Motor neuron (in vitro differentiated cells): ENCODE data around the gene HELT. TPM values are rescaled to one million over a fixed set of nuclear protein-coding genes. Genes with fewer than 3 reads are reported as not detected.
"Not testable (repeated sequence)": the region's sequence is repeated elsewhere in the genome, so short reads cannot be mapped to it uniquely, and the experiment has no call there.

ENCODE experiments used
- ATAC-seq, 8 experiments: fragments of 200-7000 bp; cut with Tn5 transposase; replicated peaks in 6 of 8; 2 replicates each; pipeline ENCODE4 v1.8.0; 2021; ENCODE audit warnings: mild to moderate bottlenecking in 8 of 8, moderate library complexity in 8 of 8
- H3K27ac ChIP-seq, 2 donors: fragments of 250-450 bp; sonication (Bioruptor Pico); 2 replicates each; pipeline ENCODE4 v1.9.0; 2021; ENCODE audit warnings: antibody characterized with exemption in 2 of 2, mild to moderate bottlenecking in 2 of 2, moderate library complexity in 1 of 2
- H3K4me1 ChIP-seq, 2 donors: fragments of 250-450 bp; sonication (Bioruptor Pico); replicated peaks in 1 of 2; 2 replicates each; pipeline ENCODE4 v1.6.1; 2021; ENCODE audit warnings: antibody characterized with exemption in 2 of 2, mild to moderate bottlenecking in 2 of 2, moderate library complexity in 1 of 2
- H3K4me3 ChIP-seq, 5 donors: fragments of 250-450 bp; sonication (Bioruptor Pico); 2 replicates each; pipeline ENCODE4 v1.9.0; 2021; ENCODE audit warnings: antibody characterized with exemption in 5 of 5, mild to moderate bottlenecking in 5 of 5, moderate library complexity in 4 of 5
- WGBS, 10 experiments: fragments of 450-650 bp; shearing (Covaris generic); methylation state at CpG; one replicate each; pipeline ENCODE4 v1.0.0; 2022; 5-methylcytosine and 5-hydroxymethylcytosine counted together
- in situ Hi-C, 9 experiments: fragments of 400-800 bp; cut with MboI; loops; one replicate each; pipeline ENCODE4 v1.15.0; 2021; ENCODE audit warnings: low sequenced_read_pairs in 9 of 9, low pct_unique_long_range_greater_than_20kb in 2 of 9; ENCODE audit not compliant: unreplicated experiment in 9 of 9
- total RNA-seq, 8 experiments: library from RNA; unstranded; fragments of 300-600 nt; gene quantifications; 2 replicates each; pipeline versions ENCODE4 v1.2.3 to v1.2.4, GENCODE V29; 2022

HELT gene
- total RNA-seq, 8 experiments from 2014 or later = not detected

- in situ Hi-C loops = loop anchor here in 1 of 9 experiments (25.0 kb wide), 1 partner anchor 89 kb away; no protein-coding TSS in a partner anchor
- Histone ChIP-seq H3K27ac (no peak overlapping the region), H3K4me3 (no peak overlapping the region), H3K4me1 (peaks cover 25 to 36% of the 10 kb centered on the region in 2 donors)
- WGBS, 10 experiments = 6 to 64% (median 16%) methylated on average over 1 to 8 of the region's 9 CpGs; no CpG with 5 or more reads in 2 of the 10 experiments
- peak in 1 of 8 experiments; percentile 43 for ATAC-seq
Observed at GRCh38 chr4:185023471-185023870, 5.2 kb downstream of the HELT start.

GRCh38 chr4:185028625-185029024, 10.3 kb downstream of the HELT start:
- peaks cover 0 to 3% of the 10 kb centered on the region in 2 donors for H3K4me1 ChIP-seq
- no peak overlapping the region for H3K27ac ChIP-seq
- ATAC-seq = no peak
- no peak overlapping the region for H3K4me3 ChIP-seq
- in situ Hi-C loops = loop anchor here in 2 of 9 experiments (25.0 kb wide), 1 partner anchor 109 kb away; the partner anchor contains the start of gene SLC25A4 (in 2 of the 2)
- WGBS, 10 experiments = 45 to 100% (median 92%) methylated on average over 1 to 8 of the region's 8 CpGs; no CpG with 5 or more reads in 1 of the 10 experiments

- H3K4me1 ChIP-seq = no peaks in the 10 kb centered on the region
- peak in 1 of 8 experiments; percentile 21 for ATAC-seq
- in situ Hi-C loops = loop anchor here in 2 of 9 experiments (25.0 kb wide), 1 partner anchor 106 kb away; the partner anchor contains the start of gene SLC25A4 (in 2 of the 2)
- no peak overlapping the region for H3K27ac ChIP-seq
- 0 to 80% (median 60%) methylated on average over 1 to 6 of the region's 6 CpGs; no CpG with 5 or more reads in 3 of the 10 experiments for WGBS, 10 experiments
- no peak overlapping the region for H3K4me3 ChIP-seq
Observed at GRCh38 chr4:185031611-185032010, 13.3 kb downstream of the HELT start.

GRCh38 chr4:185033072-185033471, 14.8 kb downstream of the HELT start:
- Histone ChIP-seq H3K27ac (no peak overlapping the region), H3K4me1 (no peaks in the 10 kb centered on the region), H3K4me3 (no peak overlapping the region)
- ATAC-seq = no peak
- in situ Hi-C loops = loop anchor here in 2 of 9 experiments (25.0 kb wide), 1 partner anchor 104 kb away; the partner anchor contains the start of gene SLC25A4 (in 2 of the 2)
- WGBS, 10 experiments = 20 to 92% (median 75%) methylated on average over 1 to 5 of the region's 9 CpGs; no CpG with 5 or more reads in 5 of the 10 experiments

GRCh38 chr4:185033950-185034349, 15.7 kb downstream of the HELT start:
- no peak for ATAC-seq
- no peaks in the 10 kb centered on the region for H3K4me1 ChIP-seq
- no peak overlapping the region for H3K27ac ChIP-seq
- in situ Hi-C loops = loop anchor here in 2 of 9 experiments (25.0 kb wide), 1 partner anchor 103 kb away; the partner anchor contains the start of gene SLC25A4 (in 2 of the 2)
- no peak overlapping the region for H3K4me3 ChIP-seq
- WGBS, 10 experiments = 39 to 100% (median 91%) methylated on average over 1 to 6 of the region's 6 CpGs; no CpG with 5 or more reads in 1 of the 10 experiments

- ATAC-seq = no peak
- in situ Hi-C loops = loop anchor here in 2 of 9 experiments (25.0 kb wide), 1 partner anchor 102 kb away; the partner anchor contains the start of gene SLC25A4 (in 2 of the 2)
- peaks cover 0 to 2% of the 10 kb centered on the region in 2 donors for H3K4me1 ChIP-seq
- H3K4me3 ChIP-seq = no peak overlapping the region
- WGBS, 10 experiments = 0 to 100% (median 83%) methylated on average over 1 to 2 of the region's 2 CpGs; no CpG with 5 or more reads in 2 of the 10 experiments
- no peak overlapping the region for H3K27ac ChIP-seq
Observed at GRCh38 chr4:185035284-185035683, 17.0 kb downstream of the HELT start.

GRCh38 chr4:185036019-185036418, 17.7 kb downstream of the HELT start:
- Histone ChIP-seq H3K4me1 (peaks cover 0 to 2% of the 10 kb centered on the region in 2 donors), H3K27ac (no peak overlapping the region), H3K4me3 (no peak overlapping the region)
- no peak for ATAC-seq
- in situ Hi-C loops = loop anchor here in 2 of 9 experiments (25.0 kb wide), 1 partner anchor 101 kb away; the partner anchor contains the start of gene SLC25A4 (in 2 of the 2)
- WGBS, 10 experiments = 25 to 100% (median 63%) methylated on average over 1 to 5 of the region's 6 CpGs; no CpG with 5 or more reads in 1 of the 10 experiments

- in situ Hi-C loops = loop anchor here in 2 of 9 experiments (25.0 kb wide), 1 partner anchor 100 kb away; the partner anchor contains the start of gene SLC25A4 (in 2 of the 2)
- peaks cover 0 to 2% of the 10 kb centered on the region in 2 donors for H3K4me1 ChIP-seq
- no peak overlapping the region for H3K4me3 ChIP-seq
- WGBS, 10 experiments = 33 to 100% (median 62%) methylated on average over 1 to 5 of the region's 6 CpGs; no CpG with 5 or more reads in 2 of the 10 experiments
- H3K27ac ChIP-seq = no peak overlapping the region
- no peak for ATAC-seq
Observed at GRCh38 chr4:185036842-185037241, 18.6 kb downstream of the HELT start.

- peak; percentile 45 to 90 (median 59) for ATAC-seq
- Histone ChIP-seq H3K4me3 (no peak overlapping the region), H3K4me1 (peaks cover 0 to 2% of the 10 kb centered on the region in 2 donors), H3K27ac (no peak overlapping the region)
- 4 to 100% (median 31%) methylated on average over 1 to 15 of the region's 15 CpGs; no CpG with 5 or more reads in 1 of the 10 experiments for WGBS, 10 experiments
- in situ Hi-C loops = loop anchor here in 2 of 9 experiments (25.0 kb wide), 1 partner anchor 98 kb away; the partner anchor contains the start of gene SLC25A4 (in 2 of the 2)
Observed at GRCh38 chr4:185039508-185040273, 21.4 kb downstream of the HELT start.

GRCh38 chr4:185040523-185040922, 22.2 kb downstream of the HELT start:
- in situ Hi-C loops = loop anchor here in 2 of 9 experiments (25.0 kb wide), 1 partner anchor 97 kb away; the partner anchor contains the start of gene SLC25A4 (in 2 of the 2)
- 0 to 100% (median 71%) methylated on average over 1 to 5 of the region's 5 CpGs; no CpG with 5 or more reads in 2 of the 10 experiments for WGBS, 10 experiments
- Histone ChIP-seq H3K27ac (no peak overlapping the region), H3K4me3 (no peak overlapping the region), H3K4me1 (peaks cover 0 to 2% of the 10 kb centered on the region in 2 donors)
- peak in 5 of 8 experiments; percentile 18 to 58 (median 48) for ATAC-seq

GRCh38 chr4:185050286-185050685, 32.0 kb downstream of the HELT start:
- peak overlapping the region in 1 of 2 donors; percentile 25 for H3K27ac ChIP-seq
- H3K4me3 ChIP-seq, ATAC-seq, in situ Hi-C loops: not testable (repeated sequence)
- peaks cover 30% of the 10 kb centered on the region in 2 donors for H3K4me1 ChIP-seq
- WGBS, 10 experiments = 0 to 100% (median 25%) methylated on average over 1 to 2 of the region's 6 CpGs; no CpG with 5 or more reads in 6 of the 10 experiments

- 40 to 100% (median 82%) methylated on average over 1 to 4 of the region's 5 CpGs; no CpG with 5 or more reads in 3 of the 10 experiments for WGBS, 10 experiments
- ATAC-seq, in situ Hi-C loops, H3K4me3 ChIP-seq, H3K27ac ChIP-seq: not testable (repeated sequence)
- H3K4me1 ChIP-seq = peaks cover 30 to 32% of the 10 kb centered on the region in 2 donors
Observed at GRCh38 chr4:185051283-185051682, 33.0 kb downstream of the HELT start.
